ENCODE results near the gene DVL1. TPM values are rescaled to one million over a fixed set of nuclear protein-coding genes. Genes with fewer than 3 reads are reported as not detected.
A peak's percentile ranks its signal among the peaks of the same experiment; 100 is the strongest.

Gene DVL1
- total and polyA plus RNA-seq, 9 of the 15 experiments (the other 6 are each of a cell fraction or from before 2014, with no cell fraction given), result 0.62 to 135 (median 24.3) TPM

DNA sequence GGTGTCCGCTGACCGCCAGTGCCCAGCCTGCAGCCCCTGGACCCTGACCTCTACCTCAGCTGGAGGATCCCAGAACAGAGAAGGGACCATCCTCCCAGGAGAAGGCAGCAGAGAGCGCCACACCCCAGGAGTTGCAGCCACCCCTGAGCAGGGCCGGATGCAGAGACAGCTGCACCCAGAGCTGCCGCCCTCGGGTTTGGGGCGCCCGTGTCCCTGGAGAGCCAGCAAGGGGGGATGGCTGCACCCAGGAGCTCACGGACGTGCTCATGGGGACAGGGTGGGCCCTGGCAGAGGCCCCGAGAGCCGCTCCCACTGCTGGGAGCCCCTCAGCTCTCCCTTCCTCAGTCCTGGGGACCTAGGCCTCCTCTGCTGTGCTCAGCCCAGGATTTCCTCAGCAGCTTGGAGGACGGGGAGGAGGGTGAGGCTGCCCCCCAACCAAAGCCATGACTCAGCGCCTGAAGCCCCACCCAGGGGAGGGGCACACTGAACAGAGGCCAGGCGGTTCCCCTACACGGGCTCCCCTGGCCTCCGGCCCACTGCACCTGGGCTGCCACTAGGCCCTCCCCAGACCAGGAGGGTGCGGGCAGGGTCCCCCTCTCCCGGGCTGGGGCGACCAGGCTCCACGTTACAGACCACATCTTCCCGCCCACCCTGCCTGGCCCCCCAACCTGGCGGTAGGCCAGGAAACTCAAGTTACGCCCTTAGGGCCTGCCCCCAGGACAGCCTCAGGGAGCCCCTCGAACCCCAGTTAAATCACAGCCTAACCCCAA is 43.7 kb downstream of the DVL1 start (continued):
- TF ChIP-seq YY1 (IDR thresholded peaks at IDR 0.05; ENCODE audit: borderline replicate concordance in 1 of 3, control insufficient read depth in 1 of 3, extremely low read depth in 1 of 3, insufficient read depth in 3 of 3, insufficient read length in 1 of 3, insufficient replicate concordance in 2 of 3, low read depth in 1 of 3, low read length in 2 of 3), result no peak
- TF ChIP-seq HBP1 (CRISPR knock-in tag; IDR thresholded peaks at IDR 0.05), result no peak
- no peak for TF ChIP-seq ILF3 (IDR thresholded peaks at IDR 0.05; ENCODE audit: borderline replicate concordance)
- peak in 1 of 2 experiments; percentile 52; a peak in 2 of 4 replicates for TF ChIP-seq RAD21 (CRISPR knock-in tag; conservative IDR thresholded peaks at IDR 0.05 in 1 of 2, IDR thresholded peaks at IDR 0.05 in 1 of 2)
- no peak for TF ChIP-seq TBP (optimal IDR thresholded peaks at IDR 0.05; ENCODE audit: low read depth, low read length)
- TF ChIP-seq TEAD1 (CRISPR knock-in tag; IDR thresholded peaks at IDR 0.05), result 0 out of 4 replicates have a peak, but pooled peaks of 1 of the 2 experiments have one; percentile 51
- peak; percentile 45; the same call in 1 of the 2 replicates for TF ChIP-seq POLR2G (IDR thresholded peaks at IDR 0.05; ENCODE audit: low read depth, low read length)
- TF ChIP-seq ARID3B (CRISPR knock-in tag; IDR thresholded peaks at IDR 0.05; ENCODE audit: borderline replicate concordance), result no peak
- no peak for TF ChIP-seq KDM1A (IDR thresholded peaks at IDR 0.05)
- TF ChIP-seq SREBF2 (CRISPR knock-in tag; IDR thresholded peaks at IDR 0.05), result no peak
- no peak for TF ChIP-seq GATA2 (CRISPR knock-in tag; IDR thresholded peaks at IDR 0.05)
- TF ChIP-seq, protein P1, sequence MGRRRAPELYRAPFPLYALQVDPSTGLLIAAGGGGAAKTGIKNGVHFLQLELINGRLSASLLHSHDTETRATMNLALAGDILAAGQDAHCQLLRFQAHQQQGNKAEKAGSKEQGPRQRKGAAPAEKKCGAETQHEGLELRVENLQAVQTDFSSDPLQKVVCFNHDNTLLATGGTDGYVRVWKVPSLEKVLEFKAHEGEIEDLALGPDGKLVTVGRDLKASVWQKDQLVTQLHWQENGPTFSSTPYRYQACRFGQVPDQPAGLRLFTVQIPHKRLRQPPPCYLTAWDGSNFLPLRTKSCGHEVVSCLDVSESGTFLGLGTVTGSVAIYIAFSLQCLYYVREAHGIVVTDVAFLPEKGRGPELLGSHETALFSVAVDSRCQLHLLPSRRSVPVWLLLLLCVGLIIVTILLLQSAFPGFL (CRISPR knock-in tag; IDR thresholded peaks at IDR 0.05), result 0 out of 2 replicates have a peak, but pooled peaks have one; percentile 7
- TF ChIP-seq, protein P2, sequence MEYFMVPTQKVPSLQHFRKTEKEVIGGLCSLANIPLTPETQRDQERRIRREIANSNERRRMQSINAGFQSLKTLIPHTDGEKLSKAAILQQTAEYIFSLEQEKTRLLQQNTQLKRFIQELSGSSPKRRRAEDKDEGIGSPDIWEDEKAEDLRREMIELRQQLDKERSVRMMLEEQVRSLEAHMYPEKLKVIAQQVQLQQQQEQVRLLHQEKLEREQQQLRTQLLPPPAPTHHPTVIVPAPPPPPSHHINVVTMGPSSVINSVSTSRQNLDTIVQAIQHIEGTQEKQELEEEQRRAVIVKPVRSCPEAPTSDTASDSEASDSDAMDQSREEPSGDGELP (CRISPR knock-in tag; IDR thresholded peaks at IDR 0.05; ENCODE audit: borderline replicate concordance), result peak; percentile 60; the same call in 1 of the 2 replicates
- TF ChIP-seq RBM17 (IDR thresholded peaks at IDR 0.05; ENCODE audit: borderline replicate concordance, low read depth, low read length), result no peak
- peak; percentile 82 for TF ChIP-seq MAFG (tag; conservative IDR thresholded peaks at IDR 0.05)
- no peak for TF ChIP-seq FOXK1 (CRISPR knock-in tag; IDR thresholded peaks at IDR 0.05; ENCODE audit: borderline replicate concordance)
- TF ChIP-seq CREM (IDR thresholded peaks at IDR 0.05; ENCODE audit: low read depth), result 0 out of 2 replicates have a peak, but pooled peaks have one; percentile 7
- no peak for TF ChIP-seq ESRRB (CRISPR knock-in tag; IDR thresholded peaks at IDR 0.05; ENCODE audit: borderline replicate concordance)
